Measurements from ENCODE around the gene DSCAML1. TPM values are rescaled to one million over a fixed set of nuclear protein-coding genes. Genes with fewer than 3 reads are reported as not detected.

DSCAML1 gene
- total RNA-seq, 1 donor from 2014 or later: 4.0 TPM

DNA sequence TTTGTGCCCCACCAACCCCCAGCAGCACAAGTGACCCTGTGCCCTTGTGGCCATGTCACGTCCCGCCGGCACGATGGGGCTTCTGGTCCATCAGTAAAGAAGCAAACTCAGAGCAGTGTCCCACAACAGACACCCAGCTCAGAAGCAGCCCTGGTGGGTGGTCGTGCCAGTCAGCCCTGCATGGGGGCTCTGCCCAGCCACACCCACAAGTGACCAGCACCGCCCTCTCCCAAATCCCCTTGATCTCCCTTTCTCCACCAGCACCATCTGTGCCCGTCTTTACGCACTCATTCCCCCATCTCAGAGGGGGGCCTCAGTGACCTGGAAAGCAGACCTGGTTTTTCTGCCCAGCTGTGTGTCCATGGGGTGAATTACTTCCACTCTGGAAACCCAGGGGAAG lies 149.1 kb downstream of the DSCAML1 start:
- no peak overlapping the region for H3K4me3 ChIP-seq (ENCODE audit: low read depth, low read length)
- TF ChIP-seq CTCF (conservative IDR thresholded peaks at IDR 0.05; ENCODE audit: low read depth, low read length): no peak
- DNase-seq (ENCODE audit: low read depth): no peak

GRCh38 chr11:117647207-117647606 lies 149.8 kb downstream of the DSCAML1 start:
- no peak overlapping the region for H3K4me3 ChIP-seq (ENCODE audit: low read depth, low read length)
- TF ChIP-seq CTCF (conservative IDR thresholded peaks at IDR 0.05; ENCODE audit: low read depth, low read length): no peak
- DNase-seq (ENCODE audit: low read depth): no peak

DNA sequence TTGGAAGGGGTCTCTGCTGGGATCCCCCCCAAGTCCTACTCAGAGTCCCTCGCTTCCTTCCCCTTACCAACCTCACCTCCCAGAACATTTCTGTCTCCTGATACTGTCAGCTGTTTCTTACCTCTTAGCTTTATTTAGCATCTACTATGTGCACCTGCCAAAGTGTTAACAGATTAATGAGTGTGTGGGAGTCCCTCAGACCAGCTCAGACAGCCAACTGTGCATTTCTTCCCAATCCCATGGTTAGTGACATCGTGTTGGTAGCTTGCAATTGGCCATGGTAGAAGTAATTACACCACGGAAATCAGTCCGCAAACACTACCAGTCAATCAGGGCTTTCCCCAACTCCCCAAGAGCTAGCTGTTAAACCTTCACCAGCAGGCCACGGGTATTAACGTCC lies 150.6 kb downstream of the DSCAML1 start:
- no peak overlapping the region for H3K4me3 ChIP-seq (ENCODE audit: low read depth, low read length)
- no peak for DNase-seq (ENCODE audit: low read depth)
- no peak for TF ChIP-seq CTCF (conservative IDR thresholded peaks at IDR 0.05; ENCODE audit: low read depth, low read length)

- no peak for TF ChIP-seq CTCF (conservative IDR thresholded peaks at IDR 0.05; ENCODE audit: low read depth, low read length)
- no peak for DNase-seq (ENCODE audit: low read depth)
- no peak overlapping the region for H3K4me3 ChIP-seq (ENCODE audit: low read depth, low read length)
These were observed 152.4 kb downstream of the DSCAML1 start for GRCh38 chr11:117644403-117645155.

DNA sequence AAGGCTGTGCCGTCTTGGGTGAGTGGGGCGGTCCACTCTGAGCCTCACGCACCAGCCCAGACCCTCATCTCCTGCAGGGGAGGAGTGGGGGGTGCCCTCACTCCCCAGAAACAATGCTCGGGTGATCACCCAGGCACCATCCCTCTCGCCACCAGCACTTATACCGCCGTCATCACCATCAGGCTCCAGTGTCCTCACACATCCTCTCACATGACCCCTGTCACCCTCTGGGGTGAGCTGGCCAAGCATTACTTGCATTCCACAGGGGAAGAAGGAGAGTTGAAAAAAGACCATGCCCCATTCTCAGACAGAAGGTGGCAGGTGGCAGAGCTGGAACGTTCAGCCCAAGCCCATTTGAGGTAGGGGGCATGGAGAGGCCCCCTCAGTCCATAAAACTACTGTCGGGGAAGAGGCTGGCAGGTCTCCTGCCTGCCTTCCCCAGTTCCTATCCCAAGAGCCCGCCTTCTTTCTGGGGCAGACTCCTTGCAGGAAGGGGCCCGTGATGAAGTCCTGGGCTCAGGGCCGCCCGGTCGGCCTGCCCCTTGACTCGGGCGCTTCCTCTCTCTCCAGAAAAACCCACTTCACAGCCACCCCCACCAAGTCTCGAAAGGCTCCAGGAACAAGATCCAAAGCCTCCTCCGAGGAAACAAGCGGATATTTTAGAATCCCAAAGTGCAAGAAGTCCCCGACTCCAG lies 153.3 kb downstream of the DSCAML1 start:
- DNase-seq (ENCODE audit: low read depth): no peak
- H3K4me3 ChIP-seq (ENCODE audit: low read depth, low read length): no peak overlapping the region
- TF ChIP-seq CTCF (conservative IDR thresholded peaks at IDR 0.05; ENCODE audit: low read depth, low read length): no peak

- no peak for DNase-seq (ENCODE audit: low read depth)
- no peak overlapping the region for H3K4me3 ChIP-seq (ENCODE audit: low read depth, low read length)
- TF ChIP-seq CTCF (conservative IDR thresholded peaks at IDR 0.05; ENCODE audit: low read depth, low read length): no peak
These were observed 154.2 kb downstream of the DSCAML1 start for GRCh38 chr11:117642835-117643234.
